B cell (primary cell): ENCODE measurements around the gene LYPD8.

Experiments
- CTCF ChIP-seq: fragments of 200-600 bp; IDR thresholded peaks from one replicate; pipeline ENCODE4 v1.8.0; 2022; ENCODE audit warnings: antibody characterized with exemption, mild to moderate bottlenecking
- EZH2 ChIP-seq: IDR thresholded peaks from 2 replicates; pipeline ENCODE4 v1.6.1; 2012; ENCODE audit warnings: borderline replicate concordance, low read depth, mild to moderate bottlenecking, moderate library complexity, low read length; ENCODE audit not compliant: insufficient read depth, poor library complexity, severe bottlenecking

GRCh38 chr1:248758352-248758751, 2.8 kb upstream of the LYPD8 start:
- no peak for TF ChIP-seq CTCF
- TF ChIP-seq EZH2 = no peak
